KBM-7 (cell line): Measurements from ENCODE around the gene PRDM16.

ENCODE experiments used
- DNase-seq: peaks from one replicate; pipeline ENCODE4 v3.0.0-alpha.2; 2015
- in situ Hi-C: fragments of 300-500 bp; cut with MboI; formaldehyde crosslinking; loops from 2 replicates; pipeline ENCODE4 v1.14.3; 2020; ENCODE audit warnings: low sequenced_read_pairs, low pct_unique_long_range_greater_than_20kb, mixed read lengths

Gene PRDM16

DNA sequence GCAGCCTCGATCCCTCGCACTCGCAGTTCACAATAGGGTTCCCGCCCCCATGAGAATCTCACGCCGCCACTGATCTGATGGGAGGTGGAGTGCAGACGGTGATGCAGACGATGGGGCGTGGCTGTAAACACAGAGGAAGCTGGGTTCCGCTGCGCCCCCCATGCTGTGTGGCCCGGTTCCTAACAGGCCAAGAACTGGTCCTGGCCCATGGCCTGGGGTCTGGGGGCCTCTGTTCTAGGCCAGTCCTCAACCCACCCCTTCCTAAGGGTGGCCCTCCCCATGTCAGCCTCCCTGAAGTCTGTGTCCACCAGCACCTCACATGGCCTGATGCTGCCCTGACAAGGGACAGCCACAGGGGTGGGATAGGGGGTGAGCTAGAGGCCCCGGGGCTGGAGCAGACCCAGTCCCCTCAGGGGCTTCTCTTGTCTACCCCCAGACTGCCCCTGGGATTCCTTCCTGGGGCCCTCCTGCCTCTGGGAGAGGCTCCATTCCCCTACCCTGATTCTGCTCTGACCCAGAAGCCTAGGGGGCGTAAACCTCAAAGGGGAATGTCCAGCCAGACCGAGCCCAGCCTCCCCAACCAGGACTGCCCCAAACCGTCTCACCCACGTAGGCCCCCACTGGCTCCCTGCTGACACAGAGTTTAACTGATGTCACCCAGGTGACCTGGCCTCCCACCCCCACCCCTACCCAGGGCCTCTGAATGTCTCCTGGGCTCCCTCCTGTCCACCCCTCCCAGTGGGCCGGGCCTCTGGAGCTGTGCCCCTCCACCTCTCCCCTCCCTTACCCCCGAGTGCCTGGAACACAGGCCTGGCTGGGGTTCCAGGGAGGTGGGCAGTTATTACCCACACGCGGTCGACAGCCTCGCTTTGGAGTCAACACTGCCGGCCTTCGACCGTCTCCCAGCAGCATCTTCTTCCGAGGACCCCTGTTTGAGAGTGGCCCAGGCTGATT, 370.6 kb downstream of the PRDM16 start:
- DNase-seq, result no peak
- in situ Hi-C loops, result no loop called here

DNA sequence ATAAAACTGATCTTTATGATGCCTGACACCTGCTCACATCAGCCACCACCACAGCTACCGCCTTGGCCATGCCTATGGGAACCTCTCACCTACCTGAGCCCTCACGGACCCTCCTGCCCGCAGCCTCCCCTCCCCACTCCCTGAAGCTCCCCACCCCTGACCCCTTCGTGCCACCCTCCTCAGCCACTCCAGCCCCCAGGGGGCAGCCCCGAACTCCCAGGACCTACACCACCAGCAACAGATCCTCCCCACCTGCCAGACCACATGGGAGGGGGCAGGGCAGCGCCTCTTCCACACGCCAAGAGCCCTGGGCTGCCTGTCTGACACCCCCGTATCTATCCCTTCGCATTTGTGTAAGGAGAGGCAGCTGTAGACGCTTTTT, 371.3 kb downstream of the PRDM16 start:
- in situ Hi-C loops, result no loop called here
- DNase-seq, result no peak

DNA sequence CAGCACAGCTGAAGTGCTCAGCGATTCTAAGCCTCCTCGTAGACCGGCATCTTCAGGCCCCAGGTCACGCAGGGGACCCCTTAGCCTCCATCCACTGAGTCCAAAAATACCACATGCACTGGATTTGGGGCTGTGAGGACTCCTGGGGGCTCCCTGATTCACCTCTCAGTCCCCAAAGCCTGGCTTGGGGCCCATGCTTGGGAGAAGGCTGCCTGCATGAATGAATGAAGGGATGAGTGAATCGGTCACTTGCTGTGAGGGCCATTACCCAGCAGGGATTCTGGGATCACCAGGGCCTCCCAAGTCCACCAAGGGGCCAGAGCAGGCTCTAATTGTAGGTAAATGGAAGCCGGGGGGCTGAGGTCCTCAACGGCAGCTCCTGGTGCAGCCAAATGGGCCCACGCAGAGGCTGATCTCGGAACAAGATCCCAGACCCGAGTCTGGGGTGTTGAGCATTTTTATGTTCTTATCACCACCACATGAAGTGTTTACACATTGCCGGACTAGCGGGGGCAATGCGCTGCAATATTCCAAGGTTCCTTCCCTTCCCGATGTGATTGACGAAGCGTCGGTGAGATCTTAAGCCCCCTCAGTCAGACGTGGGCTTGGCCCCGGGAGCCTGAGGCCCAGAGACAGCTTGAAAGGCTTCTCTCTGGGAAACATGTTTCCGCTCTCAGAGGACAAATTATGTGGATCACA, 371.9 kb downstream of the PRDM16 start:
- in situ Hi-C loops, result no loop called here
- no peak for DNase-seq

DNA sequence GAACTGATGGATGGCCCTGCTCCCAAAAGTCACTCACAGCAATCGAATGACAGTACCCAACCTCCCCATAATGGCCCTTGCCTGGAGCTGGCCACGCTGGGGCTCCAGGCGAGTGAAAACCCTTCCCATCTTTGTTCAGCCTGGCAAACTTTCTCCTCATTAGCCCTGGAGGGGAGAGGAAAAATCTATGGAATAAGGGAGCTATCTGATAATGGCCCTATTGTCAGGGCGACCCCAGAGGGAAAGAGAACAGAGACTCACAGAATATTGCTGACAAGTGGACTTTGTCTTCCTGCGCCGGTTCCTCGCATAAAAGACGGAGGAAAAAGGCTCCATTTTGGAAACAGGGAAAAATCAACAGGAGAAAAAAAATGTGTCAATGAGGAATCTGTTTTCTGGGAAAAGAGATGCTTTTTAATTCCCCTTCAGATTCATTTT, 372.4 kb downstream of the PRDM16 start:
- DNase-seq, result no peak
- in situ Hi-C loops, result no loop called here

DNA sequence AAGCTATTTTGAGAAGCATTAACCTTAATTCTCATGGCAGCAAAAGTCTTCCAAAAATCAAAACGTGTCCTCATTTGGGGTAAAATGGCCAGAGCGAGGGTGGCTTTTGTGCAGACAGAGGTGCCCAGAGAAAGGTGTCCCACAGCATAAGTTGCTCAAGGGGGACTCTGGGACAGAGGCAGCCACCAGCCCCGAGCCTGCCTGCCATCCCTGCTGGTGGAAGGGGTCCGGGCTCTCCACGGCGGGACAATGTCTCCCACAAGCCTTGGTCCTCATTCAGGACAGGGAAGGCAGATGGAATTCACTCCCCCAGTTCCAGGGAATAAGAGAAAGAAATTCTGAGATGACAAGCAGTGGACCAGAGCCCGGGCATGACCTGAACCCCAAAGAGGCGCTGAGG, 372.9 kb downstream of the PRDM16 start:
- DNase-seq, result no peak
- in situ Hi-C loops, result no loop called here

DNA sequence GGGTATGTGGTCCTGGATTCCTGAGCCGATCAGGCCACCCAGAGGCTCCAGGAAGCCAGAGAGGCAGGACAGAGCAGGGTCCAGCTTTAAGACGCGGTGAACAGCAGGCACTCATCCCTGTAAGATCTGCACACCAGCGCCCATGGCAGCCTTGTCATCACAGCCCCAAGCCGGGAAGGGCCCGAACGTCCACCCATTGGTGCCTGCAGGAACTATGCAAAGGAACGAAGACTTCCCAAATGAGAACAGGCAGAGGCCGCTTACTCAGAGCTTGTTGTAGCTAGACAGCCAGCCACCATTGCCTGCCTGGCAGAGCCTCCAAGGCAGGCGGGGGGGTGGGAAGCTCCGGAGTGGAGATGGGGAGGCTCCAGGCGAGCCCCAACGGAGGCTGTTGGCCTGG, 373.3 kb downstream of the PRDM16 start:
- in situ Hi-C loops, result no loop called here
- no peak for DNase-seq

DNA sequence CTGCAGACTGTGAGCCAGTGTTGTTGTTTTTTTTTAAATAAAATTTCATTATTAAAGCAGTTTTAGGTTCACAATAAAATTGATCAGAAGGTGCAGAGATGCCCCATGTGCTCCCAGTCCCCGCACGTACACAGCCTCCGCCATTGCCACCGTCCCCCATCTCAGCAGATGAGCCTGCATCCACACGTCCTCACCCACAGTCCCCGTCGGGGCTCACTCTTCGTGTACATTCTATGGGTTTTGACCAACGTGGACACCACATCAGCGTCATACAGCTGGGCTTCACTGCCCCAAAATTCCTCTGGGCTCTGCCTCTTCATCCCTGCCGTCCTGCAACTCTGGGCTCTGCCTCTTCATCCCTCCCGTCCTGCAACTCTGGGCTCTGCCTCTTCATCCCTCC, 373.9 kb downstream of the PRDM16 start:
- DNase-seq, result no peak
- in situ Hi-C loops, result no loop called here

DNA sequence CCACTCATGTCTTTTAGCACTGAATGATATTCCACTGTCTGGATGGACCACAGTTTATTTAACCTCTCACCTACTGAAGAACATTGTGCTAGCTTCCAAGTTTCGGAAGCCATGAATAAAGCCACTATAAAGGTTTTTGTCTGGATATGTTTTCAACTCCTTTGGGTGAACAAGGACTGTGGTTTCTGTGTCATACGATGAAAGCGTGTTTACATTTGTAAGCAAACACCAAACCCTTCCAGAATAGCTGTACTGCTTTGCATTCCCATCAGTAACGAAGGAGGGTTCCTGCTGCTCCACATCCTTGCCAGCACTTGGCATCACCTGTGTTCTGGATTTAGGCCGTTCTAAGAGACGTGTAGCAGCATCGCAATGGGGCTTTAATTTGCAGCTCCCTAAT, 374.8 kb downstream of the PRDM16 start:
- in situ Hi-C loops, result no loop called here
- no peak for DNase-seq

DNA sequence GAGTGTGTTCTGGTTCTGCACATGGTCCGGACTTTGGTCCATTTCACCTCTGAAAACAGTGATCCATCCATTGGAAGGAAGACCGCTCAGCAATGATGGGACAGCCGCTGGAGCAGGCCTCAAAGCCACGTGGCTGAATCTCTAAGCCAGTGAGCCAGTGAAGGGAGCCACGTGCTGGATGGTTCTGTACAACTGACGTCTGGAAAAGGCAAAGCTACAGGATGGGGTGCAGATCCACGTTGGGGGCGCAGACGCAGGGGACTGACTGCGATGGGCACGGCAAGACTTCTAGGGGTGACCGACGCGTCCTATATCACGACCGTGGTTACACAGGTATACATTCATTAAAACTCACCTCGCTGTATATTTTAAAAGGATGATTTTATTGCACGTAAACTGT, 375.3 kb downstream of the PRDM16 start:
- DNase-seq, result no peak
- in situ Hi-C loops, result no loop called here

DNA sequence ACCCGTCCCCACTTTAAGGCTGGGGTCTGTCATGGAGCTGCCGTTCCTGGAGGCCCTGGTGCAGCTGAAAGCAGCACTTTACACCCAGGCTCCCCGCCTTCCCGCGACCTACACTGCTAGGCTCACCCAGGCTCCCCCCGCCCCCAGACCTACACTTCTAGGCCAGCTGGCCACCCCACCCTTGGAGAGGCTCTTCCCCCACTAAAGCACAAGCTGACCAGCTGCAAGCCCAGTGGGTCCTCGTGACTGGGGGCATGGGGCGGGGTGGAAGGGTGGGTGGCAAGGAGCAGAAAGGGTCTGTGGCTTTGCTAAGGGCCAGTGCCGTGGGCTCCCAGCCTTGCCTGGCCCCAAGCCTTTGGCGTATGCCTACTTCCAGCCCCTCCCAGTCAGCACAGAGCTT, 375.7 kb downstream of the PRDM16 start:
- DNase-seq, result no peak
- in situ Hi-C loops, result no loop called here

DNA sequence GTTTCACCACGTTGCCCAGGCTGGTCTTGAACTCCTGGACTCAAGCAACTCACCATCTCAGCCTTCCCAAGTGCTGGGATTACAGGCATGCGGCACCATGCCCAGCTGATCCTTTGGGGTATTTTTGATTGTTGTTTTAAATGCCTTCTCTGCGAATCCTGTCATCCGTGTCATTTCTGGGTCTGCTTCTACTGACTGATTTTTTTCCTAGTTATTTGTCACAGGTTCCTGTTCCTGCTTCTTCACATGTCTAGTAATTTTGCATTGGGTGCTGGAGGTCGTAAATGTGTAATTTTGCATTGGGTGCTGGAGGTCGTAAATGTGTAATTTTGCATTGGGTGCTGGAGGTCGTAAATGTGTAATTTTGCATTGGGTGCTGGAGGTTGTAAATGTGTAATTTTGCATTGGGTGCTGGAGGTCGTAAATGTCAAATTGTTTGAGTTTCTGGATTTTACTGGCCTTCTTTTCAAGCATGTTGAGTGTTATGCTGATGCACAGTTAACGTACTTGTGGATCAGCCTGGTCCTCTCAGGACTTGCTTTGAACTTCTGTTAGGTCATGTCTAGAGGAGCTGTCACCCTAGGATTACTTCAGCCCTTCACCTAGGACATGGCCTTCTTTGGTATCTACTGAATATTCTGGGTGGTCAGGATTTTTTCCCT, 381.3 kb downstream of the PRDM16 start:
- in situ Hi-C loops, result no loop called here
- no peak for DNase-seq

DNA sequence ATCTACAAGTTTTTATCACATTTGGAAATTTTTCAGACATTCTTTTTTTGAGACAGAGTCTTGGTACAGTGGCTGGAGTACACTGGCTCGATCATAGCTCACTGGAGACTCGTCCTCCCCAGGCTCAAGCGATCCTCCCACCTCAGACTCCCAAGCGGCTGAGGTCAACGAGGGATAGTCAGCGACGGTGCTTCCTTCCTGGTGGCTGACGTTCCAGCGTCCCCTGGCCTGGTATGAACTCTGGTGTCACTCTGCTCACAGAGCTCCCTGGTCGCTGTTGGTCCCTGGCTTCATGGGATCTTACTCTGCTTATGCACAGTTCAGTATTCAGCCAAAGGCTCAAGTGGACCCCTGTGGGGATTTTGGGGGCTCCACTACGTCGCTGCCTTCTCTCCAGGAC, 382.0 kb downstream of the PRDM16 start:
- no peak for DNase-seq
- in situ Hi-C loops, result no loop called here

DNA sequence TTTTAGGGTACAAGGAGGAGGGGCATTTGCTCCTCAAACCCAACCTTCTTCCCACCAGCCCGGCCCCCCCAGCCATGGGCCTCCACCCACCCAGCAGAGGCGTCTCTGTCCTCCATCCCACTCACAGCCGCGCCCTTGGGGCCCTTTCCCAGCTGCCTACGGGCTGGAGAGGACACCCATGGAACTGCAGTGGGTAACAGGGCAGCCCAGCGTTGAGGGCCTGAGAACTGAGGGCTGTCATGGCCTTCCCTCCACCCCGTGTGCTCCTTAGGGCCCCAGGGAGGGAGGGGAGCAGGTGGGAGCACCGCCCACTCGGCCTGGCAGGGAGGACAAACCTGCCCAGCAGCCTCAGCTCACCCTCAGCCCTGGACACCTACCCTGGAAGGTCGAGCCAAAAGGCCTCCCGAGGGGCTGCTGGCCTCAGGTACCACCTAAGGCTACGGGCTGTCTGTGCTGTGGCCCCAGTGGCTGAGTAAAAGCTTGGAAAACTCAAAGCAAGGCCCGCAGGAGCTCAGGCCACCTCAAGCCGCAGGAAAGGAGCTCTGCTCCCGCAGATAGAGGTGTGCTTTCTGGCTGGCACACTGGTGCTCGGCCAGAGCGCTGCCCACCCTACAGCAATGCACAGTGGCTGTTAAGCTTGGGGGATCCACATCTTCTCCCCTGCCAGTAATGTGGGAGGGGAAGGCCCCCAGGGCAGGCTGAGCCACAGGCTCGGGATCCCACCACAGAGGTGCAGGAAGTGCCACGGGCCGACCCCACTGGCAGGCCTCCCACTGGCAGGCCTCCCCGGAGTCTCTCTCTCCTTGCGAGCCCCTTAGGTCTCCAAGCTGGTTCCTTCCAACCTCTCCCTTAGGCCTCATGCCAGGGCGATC, 383.2 kb downstream of the PRDM16 start:
- in situ Hi-C loops, result no loop called here
- DNase-seq, result no peak

DNA sequence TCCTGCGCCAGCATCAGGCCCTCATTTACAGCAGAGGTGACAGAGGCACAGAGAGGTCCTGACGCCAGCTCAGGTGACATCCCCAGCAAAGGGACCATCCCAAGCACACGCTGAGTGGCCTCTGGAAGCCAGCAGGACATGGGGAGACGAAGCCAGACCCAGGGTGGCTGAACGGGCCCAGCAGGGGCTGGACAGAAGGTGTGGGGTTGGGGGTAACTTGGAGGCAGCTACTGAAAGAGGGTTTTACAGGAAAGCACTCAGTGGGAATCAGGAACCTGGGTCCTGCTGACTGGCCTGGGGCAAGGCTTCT, 383.8 kb downstream of the PRDM16 start:
- DNase-seq, result no peak
- in situ Hi-C loops, result no loop called here

DNA sequence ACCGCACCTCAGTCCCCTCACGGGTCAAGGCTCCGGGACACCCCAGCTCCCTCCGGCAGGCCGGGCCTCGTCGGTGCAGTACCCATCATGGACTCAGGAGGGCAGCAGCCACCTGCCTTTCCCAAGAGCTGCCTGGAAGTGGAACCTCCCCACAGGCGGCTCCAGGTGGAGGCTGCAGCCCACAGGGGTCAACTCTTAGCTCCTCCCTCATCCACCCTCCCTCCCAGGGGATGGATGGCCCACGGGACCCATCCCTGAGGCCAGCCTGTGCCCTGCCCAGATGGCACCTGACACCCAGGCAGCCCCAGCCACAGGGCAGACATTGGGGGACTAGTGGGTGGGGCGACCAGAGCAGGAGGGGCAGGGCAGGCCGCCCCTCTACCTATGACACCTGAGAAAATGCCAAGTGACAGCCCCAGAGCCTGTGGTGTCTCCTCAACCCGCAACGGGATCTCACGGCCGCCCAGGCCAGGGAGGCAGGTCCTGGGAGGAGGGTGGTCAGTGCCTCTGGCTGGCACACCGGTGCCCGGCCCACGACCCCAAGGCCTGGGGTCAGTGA, 384.3 kb downstream of the PRDM16 start:
- peak; percentile 76 for DNase-seq
- in situ Hi-C loops, result no loop called here

DNA sequence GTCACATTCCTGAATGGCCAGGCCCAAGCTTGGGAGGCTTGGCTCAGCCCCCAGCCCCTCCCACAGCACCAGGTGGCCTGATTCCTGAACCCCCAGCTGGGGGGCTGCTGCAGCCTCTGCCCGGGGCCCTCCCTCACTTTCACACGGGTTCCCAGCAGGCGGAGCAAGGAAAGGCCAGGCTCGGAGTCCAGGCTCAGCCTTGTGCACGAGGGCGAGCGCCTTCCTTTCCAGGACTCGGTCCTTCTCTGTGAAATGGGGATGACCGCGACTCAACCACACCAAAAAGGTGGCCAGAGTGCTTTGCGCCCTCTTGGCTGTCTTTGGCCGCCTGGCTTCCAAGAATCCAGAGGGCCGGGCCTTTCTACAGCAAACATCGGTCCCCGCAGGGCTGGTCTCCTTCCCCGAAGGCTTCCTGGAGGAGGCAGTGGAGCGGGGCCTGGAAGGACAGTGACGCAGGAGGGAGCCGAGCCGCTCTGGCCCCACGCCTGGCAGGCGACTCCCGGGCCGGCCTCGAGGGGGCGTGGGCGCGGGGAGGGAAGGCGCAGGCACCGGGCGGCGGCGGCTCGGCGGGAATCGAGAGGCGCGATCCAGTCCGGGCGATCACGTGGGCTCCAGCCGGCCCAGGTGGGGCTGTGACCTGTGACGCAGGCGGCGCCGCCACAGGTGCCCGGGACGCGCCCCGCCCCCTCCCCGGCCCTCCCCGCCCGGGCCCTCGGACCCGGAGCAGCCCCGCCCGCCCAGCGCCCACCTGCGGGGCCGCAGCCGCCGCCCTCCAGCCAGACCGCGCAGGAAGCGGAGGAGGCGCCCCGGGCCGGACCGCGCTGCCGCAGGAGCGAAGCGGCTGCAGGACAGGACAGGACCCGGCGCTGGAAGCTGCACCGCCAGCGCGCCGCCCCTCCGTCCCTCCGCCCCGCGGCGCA, 385.1 kb downstream of the PRDM16 start, which contains the start of gene ARHGEF16:
Gene ARHGEF16 (plus strand): TSS at position 775 of the 920 bp plus-strand sequence. CDS start 8,420 bp downstream, outside the sequence.
- DNase-seq, result peak; percentile 49
- in situ Hi-C loops, result no loop called here

DNA sequence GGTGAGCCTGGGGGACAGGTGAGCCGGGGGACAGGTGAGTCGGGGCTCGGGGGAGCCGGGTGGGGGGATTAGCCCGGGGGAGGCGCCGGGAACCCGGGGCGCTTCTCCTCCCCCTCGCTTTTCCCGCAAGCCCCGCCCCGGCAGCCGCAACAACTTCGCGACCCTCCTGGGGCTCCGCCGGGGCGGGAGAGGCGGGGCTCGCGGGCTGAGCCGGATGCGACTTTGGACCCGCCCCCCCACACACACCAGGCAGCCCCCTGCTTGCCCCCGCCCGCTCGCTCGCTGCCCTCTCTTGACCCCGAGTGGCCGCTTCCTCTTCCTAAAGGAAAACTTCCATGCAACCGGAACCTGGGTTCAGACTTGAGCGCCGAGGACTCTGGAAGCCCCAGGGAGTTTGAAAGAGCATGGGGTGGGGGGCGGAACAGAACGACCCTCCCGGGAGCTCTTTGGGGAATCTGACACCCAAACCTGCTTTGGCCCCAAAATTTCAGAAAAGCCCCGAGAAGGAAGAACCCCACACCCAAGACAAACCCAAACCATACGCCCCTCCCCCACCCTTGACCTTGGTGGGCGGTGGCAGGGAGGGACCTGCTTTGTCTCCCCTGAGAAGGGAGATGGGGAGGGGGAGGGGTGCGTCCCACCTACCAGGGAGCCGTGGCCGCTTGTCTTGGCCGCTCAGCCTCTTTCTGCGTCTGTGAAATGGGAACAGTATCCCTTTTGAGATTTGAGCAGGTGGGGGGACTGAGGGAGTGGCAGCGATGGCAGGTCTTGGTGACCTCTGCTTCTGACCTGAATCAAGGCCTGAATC, 386.0 kb downstream of the PRDM16 start:
- in situ Hi-C loops, result no loop called here
- no peak for DNase-seq
